Measurements from ENCODE around the gene NCK1.
"Not testable (repeated sequence)": the region's sequence is repeated elsewhere in the genome, so short reads cannot be mapped to it uniquely, and the experiment has no call there.

NCK1 gene

GRCh38 chr3:136982033-136982432 lies 120.0 kb downstream of the NCK1 start:
- Histone ChIP-seq H3K4me2 (no peak overlapping the region), H3K9me3 (replicated peaks in 1 of 11) (no peaks in the 10 kb centered on the region), H3K27me3 (no peaks in the 10 kb centered on the region), H4K20me1 (no peaks in the 10 kb centered on the region), H3K9ac (no peak overlapping the region), H3K4me3 (no peak overlapping the region), H3K27ac (no peak overlapping the region), H3K36me3 (0 out of 22 replicates have a peak, but pooled peaks cover 0 to 8% (median 0%) of the 10 kb centered on the region in 11 experiments), H3K4me1 (no peaks in the 10 kb centered on the region)
- TF ChIP-seq Cebpa-rat (IDR thresholded peaks at IDR 0.05), result no peak

GRCh38 chr3:136982520-136983138 lies 120.6 kb downstream of the NCK1 start:
- no peak overlapping the region for H3K4me3 ChIP-seq
- H3K4me1 ChIP-seq, result no peaks in the 10 kb centered on the region
- no peak overlapping the region for H3K9ac ChIP-seq
- 0 out of 22 replicates have a peak, but pooled peaks cover 0 to 8% (median 0%) of the 10 kb centered on the region in 11 experiments for H3K36me3 ChIP-seq
- no peak overlapping the region for H3K4me2 ChIP-seq
- H4K20me1 ChIP-seq, result no peaks in the 10 kb centered on the region
- no peaks in the 10 kb centered on the region for H3K27me3 ChIP-seq
- TF ChIP-seq Cebpa-rat (IDR thresholded peaks at IDR 0.05), result no peak
- H3K27ac ChIP-seq, result no peak overlapping the region
- H3K9me3 ChIP-seq (replicated peaks in 1 of 11), result peaks cover 0 to 4% (median 0%) of the 10 kb centered on the region in 11 experiments; a peak in 3 of 22 replicates

- Histone ChIP-seq H3K4me2 (no peak overlapping the region), H4K20me1 (no peaks in the 10 kb centered on the region), H3K4me3 (no peak overlapping the region), H3K27ac (no peak overlapping the region), H3K9ac (no peak overlapping the region), H3K9me3 (replicated peaks in 1 of 11) (peaks cover 0 to 10% (median 0%) of the 10 kb centered on the region in 11 experiments; a peak in 5 of 22 replicates), H3K27me3 (no peaks in the 10 kb centered on the region), H3K4me1 (no peaks in the 10 kb centered on the region), H3K36me3 (0 out of 22 replicates have a peak, but pooled peaks cover 0 to 8% (median 0%) of the 10 kb centered on the region in 11 experiments)
- no peak for TF ChIP-seq Cebpa-rat (IDR thresholded peaks at IDR 0.05)
These were observed 122.8 kb downstream of the NCK1 start for GRCh38 chr3:136984837-136985236.

- not testable (repeated sequence) for H3K9ac ChIP-seq; H3K36me3 ChIP-seq; H3K27me3 ChIP-seq; H3K4me3 ChIP-seq; H3K4me1 ChIP-seq; H3K9me3 ChIP-seq (replicated peaks in 1 of 11); H3K4me2 ChIP-seq; H3K27ac ChIP-seq; H4K20me1 ChIP-seq
These were observed 125.5 kb downstream of the NCK1 start for GRCh38 chr3:136987398-136987980.

DNA sequence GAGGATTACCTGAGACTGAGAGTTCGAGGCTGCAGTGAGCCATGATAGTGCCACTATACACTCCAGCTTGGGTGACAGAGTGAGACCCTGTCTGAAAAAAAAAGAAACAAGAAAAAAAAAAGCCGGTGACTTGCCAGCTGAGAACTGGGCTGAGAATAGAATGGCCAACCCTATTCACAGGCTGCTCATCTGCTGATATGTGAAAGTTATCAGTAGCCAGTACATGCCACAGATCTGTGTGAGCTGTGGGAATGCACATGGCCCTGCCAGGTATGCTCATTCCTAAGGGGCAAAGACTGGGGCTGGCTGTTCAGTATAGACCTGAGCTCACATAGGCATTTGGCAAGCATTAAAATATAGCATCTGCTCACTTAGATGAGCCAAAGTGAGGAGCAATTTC lies 126.6 kb downstream of the NCK1 start:
- no peak overlapping the region for H3K27ac ChIP-seq
- no peak overlapping the region for H3K4me3 ChIP-seq
- no peaks in the 10 kb centered on the region for H3K27me3 ChIP-seq
- H3K4me2 ChIP-seq, result no peak overlapping the region
- TF ChIP-seq Cebpa-rat (IDR thresholded peaks at IDR 0.05), result no peak
- H3K4me1 ChIP-seq, result peaks cover 0 to 5% (median 0%) of the 10 kb centered on the region in 10 experiments; a peak in 1 of 20 replicates
- no peaks in the 10 kb centered on the region for H3K36me3 ChIP-seq
- H3K9ac ChIP-seq, result no peak overlapping the region
- H4K20me1 ChIP-seq, result no peaks in the 10 kb centered on the region
- H3K9me3 ChIP-seq (replicated peaks in 1 of 11), result peaks cover 0 to 10% (median 0%) of the 10 kb centered on the region in 11 experiments; a peak in 5 of 22 replicates

GRCh38 chr3:136989781-136990524 lies 127.9 kb downstream of the NCK1 start:
- no peaks in the 10 kb centered on the region for H3K27me3 ChIP-seq
- H3K36me3 ChIP-seq, result no peaks in the 10 kb centered on the region
- H3K4me2 ChIP-seq, result no peak overlapping the region
- no peaks in the 10 kb centered on the region for H4K20me1 ChIP-seq
- H3K4me3 ChIP-seq, result no peak overlapping the region
- H3K4me1 ChIP-seq, result peaks cover 0 to 7% (median 5%) of the 10 kb centered on the region in 10 experiments; a peak in 10 of 20 replicates
- no peak overlapping the region for H3K9ac ChIP-seq
- H3K27ac ChIP-seq, result no peak overlapping the region
- TF ChIP-seq Cebpa-rat (IDR thresholded peaks at IDR 0.05), result no peak
- H3K9me3 ChIP-seq (replicated peaks in 1 of 11), result peaks cover 0 to 10% (median 0%) of the 10 kb centered on the region in 11 experiments; a peak in 5 of 22 replicates

DNA sequence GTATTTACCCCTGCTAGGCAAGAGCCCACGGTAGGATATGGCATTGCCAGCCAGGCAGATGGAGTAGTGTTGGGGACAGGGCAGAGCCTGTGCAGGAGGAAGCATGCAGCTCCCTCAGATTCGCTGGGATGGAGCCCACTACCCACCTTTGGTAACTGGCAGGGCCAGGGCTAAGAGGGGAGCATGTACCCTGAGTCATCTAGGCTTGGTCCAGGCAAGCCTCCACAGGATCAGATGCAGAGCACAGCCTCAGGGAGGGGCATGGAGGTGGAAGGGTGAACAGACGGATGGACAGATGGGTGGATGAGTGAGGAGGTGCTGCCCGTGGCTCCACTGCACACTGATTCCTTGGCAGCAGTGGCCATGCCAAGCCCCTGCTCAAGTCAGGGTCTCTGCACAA lies 128.8 kb downstream of the NCK1 start:
- Histone ChIP-seq H4K20me1 (no peaks in the 10 kb centered on the region), H3K27me3 (no peaks in the 10 kb centered on the region), H3K27ac (no peak overlapping the region), H3K4me2 (no peak overlapping the region), H3K36me3 (no peaks in the 10 kb centered on the region), H3K9ac (no peak overlapping the region), H3K4me1 (peaks cover under 1 to 16% (median 11%) of the 10 kb centered on the region in 10 experiments; a peak in 17 of 20 replicates), H3K9me3 (replicated peaks in 1 of 11) (peaks cover 0 to 10% (median 0%) of the 10 kb centered on the region in 11 experiments; a peak in 5 of 22 replicates), H3K4me3 (no peak overlapping the region)
- TF ChIP-seq Cebpa-rat (IDR thresholded peaks at IDR 0.05), result no peak

DNA sequence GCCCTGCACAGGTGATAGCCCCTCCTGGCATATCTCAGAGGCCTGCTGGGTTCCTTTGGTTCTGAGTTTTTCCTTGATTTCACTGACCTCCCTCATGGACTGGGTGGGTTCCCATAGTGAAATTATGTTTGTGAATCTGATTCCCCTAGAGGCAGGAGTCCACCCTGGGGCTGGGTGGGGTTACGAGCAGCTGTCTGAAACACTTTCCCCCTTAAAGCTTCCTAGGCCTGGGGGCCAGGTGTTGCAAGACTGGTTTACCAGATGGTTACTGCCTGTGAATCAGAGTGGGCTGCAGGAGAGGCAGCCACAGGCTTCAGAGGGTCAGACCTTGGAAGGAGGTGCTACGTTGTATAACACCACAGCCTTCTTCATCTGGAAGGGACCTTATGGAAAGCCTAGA lies 130.1 kb downstream of the NCK1 start:
- H3K4me2 ChIP-seq, result no peak overlapping the region
- peaks cover 0 to 10% (median 0%) of the 10 kb centered on the region in 11 experiments; a peak in 5 of 22 replicates for H3K9me3 ChIP-seq (replicated peaks in 1 of 11)
- H3K4me1 ChIP-seq, result peaks cover 10 to 25% (median 17%) of the 10 kb centered on the region in 10 experiments
- no peak overlapping the region for H3K9ac ChIP-seq
- H3K27ac ChIP-seq, result no peak overlapping the region
- TF ChIP-seq Cebpa-rat (IDR thresholded peaks at IDR 0.05), result no peak
- H3K36me3 ChIP-seq, result no peaks in the 10 kb centered on the region
- no peak overlapping the region for H3K4me3 ChIP-seq
- no peaks in the 10 kb centered on the region for H4K20me1 ChIP-seq
- no peaks in the 10 kb centered on the region for H3K27me3 ChIP-seq

- Histone ChIP-seq H3K4me3 (no peak overlapping the region), H4K20me1 (no peaks in the 10 kb centered on the region), H3K9ac (no peak overlapping the region), H3K4me2 (peak overlapping the region in 6 of 11 experiments; percentile 8 to 59 (median 32); a peak in 9 of 22 replicates), H3K4me1 (peaks cover 10 to 25% (median 17%) of the 10 kb centered on the region in 10 experiments), H3K9me3 (replicated peaks in 1 of 11) (no peaks in the 10 kb centered on the region), H3K36me3 (no peaks in the 10 kb centered on the region), H3K27ac (peak overlapping the region in 1 of 11 experiments; percentile 6; a peak in 1 of 22 replicates), H3K27me3 (no peaks in the 10 kb centered on the region)
- TF ChIP-seq Cebpa-rat (IDR thresholded peaks at IDR 0.05), result no peak
These were observed 132.9 kb downstream of the NCK1 start for GRCh38 chr3:136994772-136995516.

Data from BLaER1 treated with 17β-estradiol and CSF1 and Interleukin-3, amounts not matched to agents 10 nM and 100 nM (cell line).